K562 (cell line): Measurements from ENCODE around the gene PLTP. TPM values are rescaled to one million over a fixed set of nuclear protein-coding genes. Genes with fewer than 3 reads are reported as not detected.

ENCODE experiments used
- ATAC-seq: fragments of 200-7000 bp; cut with Tn5 transposase; 3 replicates; pipeline ENCODE4 v1.9.1; 2020; ENCODE audit warnings: moderate library complexity
- BruUV-seq: library from RNA; stranded (reverse); fragments of 400-500 nt; replicated peaks from 2 replicates; lab custom pipeline; 2021; lab: Mats Ljungman, UMichigan
- CTCF ChIA-PET: fragments of 300-600 bp; formaldehyde crosslinking; extraction: SDS; loops from one replicate; lab custom pipeline; 2021; ENCODE audit warnings: low intra/inter-chr PET ratio; lab: Yijun Ruan, JAX
- POLR2A ChIA-PET: fragments of 300-600, 350-650 bp; sonication (Branson Sonifier 250); formaldehyde crosslinking; extraction: SDS; loops from one replicate; lab custom pipeline; 2021; ENCODE audit warnings: antibody characterized with exemption, inconsistent platforms; lab: Yijun Ruan, JAX
- DNase-seq, 4 experiments: peaks; one replicate each; pipeline versions ENCODE4 v3.0.0 to v3.0.0-alpha.2; 2011 to 2018; ENCODE audit warnings: low spot score in 3 of 4, mixed read lengths in 3 of 4; ENCODE audit errors: extremely low read depth in 1 of 4
- FAIRE-seq: peaks from 2 replicates; lab custom pipeline; 2011; peaks lifted over from hg19 to GRCh38; lab: Jason Lieb, UNC
- H2AFZ ChIP-seq: 2 replicates; pipeline ENCODE4 v1.6.0; 2011; ENCODE audit warnings: low read depth, low read length, control low read depth, inconsistent platforms
- H3K27ac ChIP-seq: fragments of 200-600 bp; 3 replicates; pipeline ENCODE4 v1.8.0; 2011; ENCODE audit warnings: low read depth, mild to moderate bottlenecking, control low read depth, inconsistent platforms, low read length, moderate library complexity, mixed read lengths; ENCODE audit errors: extremely low read depth
- H3K27me3 ChIP-seq, 2 experiments: fragments of 300-600 bp in 1 of 2; 2 replicates in 1 of 2; 3 replicates in 1 of 2; pipeline versions ENCODE4 v1.6.0 to v1.8.0; 2011; ENCODE audit warnings: inconsistent platforms in 2 of 2, low read length in 2 of 2, mild to moderate bottlenecking in 1 of 2, mixed read lengths in 1 of 2, moderate library complexity in 1 of 2; ENCODE audit not compliant: control insufficient read depth in 2 of 2, insufficient read depth in 2 of 2
- H3K36me3 ChIP-seq: fragments of 300-600 bp; 3 replicates; pipeline ENCODE4 v1.8.0; 2011; ENCODE audit warnings: mild to moderate bottlenecking, low read length, inconsistent platforms; ENCODE audit not compliant: control insufficient read depth, insufficient read depth
- H3K4me1 ChIP-seq, 2 experiments: fragments of 200-600 bp in 1 of 2; replicated peaks in 1 of 2; 2 replicates in 1 of 2; 3 replicates in 1 of 2; pipeline versions ENCODE4 v1.5.1 to v1.8.0; 2011; ENCODE audit warnings: inconsistent platforms in 2 of 2, low read length in 2 of 2, mild to moderate bottlenecking in 1 of 2, mixed read lengths in 1 of 2, moderate library complexity in 1 of 2; ENCODE audit not compliant: control insufficient read depth in 2 of 2, insufficient read depth in 2 of 2
- H3K4me2 ChIP-seq: 2 replicates; pipeline ENCODE4 v1.6.1; 2011; ENCODE audit warnings: low read length, control low read depth, inconsistent platforms, mixed read lengths; ENCODE audit not compliant: insufficient read depth
- H3K4me3 ChIP-seq: fragments of 200-600 bp; sonication (generic), shearing (Covaris generic); 2 replicates; pipeline ENCODE4 v1.5.1; 2016; ENCODE audit warnings: control low read depth, inconsistent platforms
- H3K79me2 ChIP-seq: fragments of 200-600 bp; 3 replicates; pipeline ENCODE4 v1.8.0; 2011; ENCODE audit warnings: low read length, inconsistent platforms; ENCODE audit not compliant: control insufficient read depth, insufficient read depth
- H3K9ac ChIP-seq, 2 experiments: 2 replicates each; pipeline versions ENCODE4 v1.6.0 to v1.6.1; 2011; ENCODE audit warnings: low read depth in 2 of 2, low read length in 2 of 2, control low read depth in 1 of 2, inconsistent platforms in 1 of 2, mild to moderate bottlenecking in 1 of 2, mixed read lengths in 1 of 2; ENCODE audit not compliant: insufficient read depth in 1 of 2
- H3K9me1 ChIP-seq: one replicate; pipeline ENCODE4 v1.6.0; 2011; ENCODE audit warnings: inconsistent platforms, mild to moderate bottlenecking, low read length, moderate library complexity; ENCODE audit not compliant: control insufficient read depth, insufficient read depth
- H3K9me3 ChIP-seq: replicated peaks from 2 replicates; pipeline ENCODE4 v1.5.1; 2011; ENCODE audit warnings: low read depth, low read length, inconsistent platforms; ENCODE audit not compliant: control insufficient read depth, insufficient read depth
- H4K20me1 ChIP-seq: replicated peaks from 2 replicates; pipeline ENCODE4 v1.6.1; 2011; ENCODE audit warnings: low read length, inconsistent platforms, mixed read lengths; ENCODE audit not compliant: control insufficient read depth, insufficient read depth
- KDM5B ChIP-seq: fragments of 200-600 bp; sonication (generic); IDR thresholded peaks from 2 replicates; pipeline ENCODE4 v1.6.1; 2012; ENCODE audit warnings: low read depth, mild to moderate bottlenecking, moderate library complexity, low read length, control low read depth, inconsistent platforms; ENCODE audit not compliant: insufficient replicate concordance
- NFATC3 ChIP-seq: fragments of 450-650 bp; IDR thresholded peaks from 2 replicates; pipeline ENCODE4 v1.6.1; 2017; ENCODE audit warnings: mild to moderate bottlenecking
- POLR3G ChIP-seq: IDR thresholded peaks from 2 replicates; pipeline ENCODE4 v1.6.1; 2011; ENCODE audit not compliant: insufficient read length, insufficient replicate concordance; ENCODE audit errors: extremely low read depth
- ZNF507 ChIP-seq: conservative IDR thresholded peaks from 2 replicates; pipeline ENCODE4 v1.6.1; 2017; ENCODE audit warnings: missing genetic modification characterization, missing compliant biosample characterization
- ZNF699 ChIP-seq: fragments of 250-450 bp; sonication (Bioruptor Pico); IDR thresholded peaks from 2 replicates; pipeline ENCODE4 v1.8.0; 2021; ENCODE audit warnings: mild to moderate bottlenecking, moderate library complexity; ENCODE audit not compliant: insufficient replicate concordance
- WGBS: fragments of 100-300 bp; shearing (Covaris generic); methylation state at CpG from one replicate; pipeline ENCODE4 v1.1.6; 2016; ENCODE audit warnings: low coverage, mixed read lengths; ENCODE audit not compliant: insufficient coverage; ENCODE audit errors: missing lambda C conversion rate; 5-methylcytosine and 5-hydroxymethylcytosine counted together
- in situ Hi-C: fragments of 300-500 bp; cut with MboI; formaldehyde crosslinking; loops from 4 replicates; pipeline ENCODE4 v1.15.0; 2018; ENCODE audit warnings: inconsistent platforms, mixed read lengths
- intact Hi-C: fragments of 100-400 bp; cut with micrococcal nuclease; formaldehyde crosslinking; loops from 2 replicates; pipeline ENCODE4 v1.14.2; 2022
- polyA plus RNA-seq, 8 experiments: library from polyadenylated mRNA; depleted of rRNA in 4 of 8; stranded (reverse) in 5 of 8; unstranded in 3 of 8; fragments of >200 nt; fragmentation: Nextera tagmentation in 2 of 8; fragmentation: Illumina TruSeq in 1 of 8; extraction: Ambion mirVana in 2 of 8; extraction: Trizol in 1 of 8; gene quantifications; 2 replicates each; pipeline versions ENCODE4 v1.2.1 to v1.2.3, GENCODE V29; 2011 to 2014; ENCODE audit warnings: inconsistent platforms in 1 of 8, missing spikeins in 1 of 8
- total RNA-seq, 7 experiments: library from RNA; depleted of rRNA in 6 of 7; stranded (reverse); fragments of >200 nt in 6 of 7; fragmentation: Illumina TruSeq in 2 of 7; extraction: Trizol in 2 of 7; gene quantifications; 2 replicates each; pipeline versions ENCODE4 v1.2.1 to v1.2.3, GENCODE V29; 2011 to 2021; ENCODE audit warnings: low replicate concordance in 1 of 7

The PLTP gene
- total and polyA plus RNA-seq, 9 of the 15 experiments (the other 6 are each of a cell fraction or from before 2014, with no cell fraction given): 2.8 to 29.3 (median 17.6) TPM

GRCh38 chr20:45944965-45945677, 33.2 kb upstream of the PLTP start:
- H3K27ac ChIP-seq: peak overlapping the region; percentile 75; the same call in 2 of the 3 replicates
- no peak overlapping the region for H2AFZ ChIP-seq
- in situ Hi-C loops: no loop called here
- WGBS: 85% methylated on average over 18 of the region's 19 CpGs
- H3K9ac ChIP-seq: peak overlapping the region in 1 of 2 experiments; percentile 71; a peak in 2 of 4 replicates
- no peaks in the 10 kb centered on the region for H3K79me2 ChIP-seq
- FAIRE-seq: peak; percentile 40
- peaks cover 13% of the 10 kb centered on the region; the same call in 1 of the 2 replicates for H4K20me1 ChIP-seq
- peaks cover 20 to 44% of the 10 kb centered on the region in 2 experiments for H3K4me1 ChIP-seq
- H3K9me1 ChIP-seq: peaks cover 8% of the 10 kb centered on the region
- BruUV-seq: no TSS peak
- intact Hi-C loops: no loop called here
- no peak for ATAC-seq
- no peak for DNase-seq
- H3K9me3 ChIP-seq: no peaks in the 10 kb centered on the region
- no peaks in the 10 kb centered on the region for H3K27me3 ChIP-seq
- H3K4me2 ChIP-seq: no peak overlapping the region
- TF ChIP-seq ZNF507 (no peak), ZNF699 (CRISPR knock-in tag) (no peak), POLR3G (no peak), KDM5B (no peak), NFATC3 (no peak)
- TF ChIP-seq, all 486 proteins: peak for 0
- no peak overlapping the region for H3K4me3 ChIP-seq
- CTCF ChIA-PET: no interaction called here
- H3K36me3 ChIP-seq: peaks cover 91% of the 10 kb centered on the region
- POLR2A ChIA-PET: interaction anchor here (0.7 to 2.7 kb wide), 7 partner anchors 8 to 88 kb away, joined by 3 to 15 read pairs (median 7); partner anchors contain the start of genes ACOT8, PCIF1 and ZSWIM3
